Measurements from ENCODE around the gene EHD2. TPM values are rescaled to one million over a fixed set of nuclear protein-coding genes. Genes with fewer than 3 reads are reported as not detected.
"Not testable (repeated sequence)": the region's sequence is repeated elsewhere in the genome, so short reads cannot be mapped to it uniquely, and the experiment has no call there.

EHD2 gene
- polyA plus RNA-seq, 3 donors = not detected

DNA sequence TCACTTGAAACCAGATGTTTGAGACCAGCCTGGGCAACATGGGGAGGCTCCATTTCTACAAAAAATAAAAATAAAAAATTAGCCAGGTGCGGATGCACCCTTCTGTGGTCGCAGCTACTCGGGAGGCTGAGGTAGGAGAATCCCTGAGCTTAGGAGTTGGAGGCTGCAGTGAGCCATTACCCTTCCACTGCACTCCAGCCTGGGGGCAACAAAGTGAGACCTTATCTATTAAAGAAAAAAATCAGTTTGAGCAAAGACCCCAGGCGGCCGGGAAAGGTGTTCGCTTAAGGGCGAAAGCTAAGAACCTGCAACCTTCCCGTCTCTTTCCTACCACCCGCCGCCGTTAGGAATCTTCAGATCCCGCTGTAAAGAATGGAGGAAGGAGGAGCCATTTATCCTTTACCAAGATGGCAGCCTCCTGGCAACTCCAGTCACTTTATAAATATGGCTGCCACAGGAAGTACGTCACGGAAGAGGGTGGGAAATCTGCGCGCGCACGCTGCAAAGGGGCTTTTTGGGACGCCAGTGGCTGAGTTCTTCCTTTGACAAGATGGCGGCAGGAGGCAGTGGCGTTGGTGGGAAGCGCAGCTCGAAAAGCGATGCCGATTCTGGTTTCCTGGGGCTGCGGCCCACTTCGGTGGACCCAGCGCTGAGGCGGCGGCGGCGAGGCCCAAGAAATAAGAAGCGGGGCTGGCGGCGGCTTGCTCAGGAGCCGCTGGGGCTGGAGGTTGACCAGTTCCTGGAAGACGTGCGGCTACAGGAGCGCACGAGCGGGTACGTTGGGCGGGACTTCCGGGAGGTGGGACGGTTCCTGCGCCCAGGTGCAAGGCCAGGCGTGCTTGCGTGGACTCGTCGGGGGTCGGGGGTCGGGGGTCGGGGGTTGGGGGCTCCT is 32.0 kb downstream of the EHD2 start, which contains the start of gene NOP53:
TSS of gene NOP53 (plus strand) at position 537 of the 892 bp plus-strand sequence. CDS start at position 551, 14 bp downstream.
- Histone ChIP-seq H4K20me1 (ENCODE audit: insufficient read depth, low read length) (peaks cover 32% of the 10 kb centered on the region), H3K36me3 (replicated peaks in 1 of 2; ENCODE audit: control insufficient read depth in 1 of 2, insufficient read depth in 2 of 2, low read length in 2 of 2) (peaks cover 20 to 36% of the 10 kb centered on the region in 2 donors), H3K4me2 (replicated peaks; ENCODE audit: extremely low read depth, low read length, poor library complexity, severe bottlenecking) (peak within 1 kb of the TSS; percentile 72), H3K79me2 (ENCODE audit: insufficient read depth, low read length) (peaks cover 44% of the 10 kb centered on the region), H3K27me3 (ENCODE audit: control insufficient read depth in 2 of 2, insufficient read depth in 2 of 2, low read length in 2 of 2) (no peaks in the 10 kb centered on the region), H3K9ac (ENCODE audit: insufficient read depth, low read length, poor library complexity, severe bottlenecking) (peak within 1 kb of the TSS; percentile 96), H3K4me1 (ENCODE audit: control insufficient read depth in 1 of 2, insufficient read depth in 2 of 2, low read length in 2 of 2) (peaks cover 34 to 46% of the 10 kb centered on the region in 2 donors), H3K4me3 (replicated peaks in 1 of 3; ENCODE audit: low read depth in 2 of 3, low read length in 3 of 3) (peak within 1 kb of the TSS; percentile 72 to 85 (median 82)), H2AFZ (ENCODE audit: insufficient read depth, low read depth, low read length, poor library complexity, severe bottlenecking) (peak within 1 kb of the TSS; percentile 85), H3K9me3 (replicated peaks in 1 of 2; ENCODE audit: control insufficient read depth in 1 of 2, insufficient read depth in 1 of 2, low read length in 2 of 2) (no peaks in the 10 kb centered on the region), H3K27ac (ENCODE audit: low read depth in 1 of 2, low read length in 2 of 2) (peak within 1 kb of the TSS; percentile 81 to 94)
- DNase-seq = peak; percentile 95 to 97 (median 96)
- TF ChIP-seq, protein P1, sequence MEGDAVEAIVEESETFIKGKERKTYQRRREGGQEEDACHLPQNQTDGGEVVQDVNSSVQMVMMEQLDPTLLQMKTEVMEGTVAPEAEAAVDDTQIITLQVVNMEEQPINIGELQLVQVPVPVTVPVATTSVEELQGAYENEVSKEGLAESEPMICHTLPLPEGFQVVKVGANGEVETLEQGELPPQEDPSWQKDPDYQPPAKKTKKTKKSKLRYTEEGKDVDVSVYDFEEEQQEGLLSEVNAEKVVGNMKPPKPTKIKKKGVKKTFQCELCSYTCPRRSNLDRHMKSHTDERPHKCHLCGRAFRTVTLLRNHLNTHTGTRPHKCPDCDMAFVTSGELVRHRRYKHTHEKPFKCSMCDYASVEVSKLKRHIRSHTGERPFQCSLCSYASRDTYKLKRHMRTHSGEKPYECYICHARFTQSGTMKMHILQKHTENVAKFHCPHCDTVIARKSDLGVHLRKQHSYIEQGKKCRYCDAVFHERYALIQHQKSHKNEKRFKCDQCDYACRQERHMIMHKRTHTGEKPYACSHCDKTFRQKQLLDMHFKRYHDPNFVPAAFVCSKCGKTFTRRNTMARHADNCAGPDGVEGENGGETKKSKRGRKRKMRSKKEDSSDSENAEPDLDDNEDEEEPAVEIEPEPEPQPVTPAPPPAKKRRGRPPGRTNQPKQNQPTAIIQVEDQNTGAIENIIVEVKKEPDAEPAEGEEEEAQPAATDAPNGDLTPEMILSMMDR (IDR thresholded peaks at IDR 0.05) = no peak
- Mint-ChIP-seq H3K4me1 (peaks cover 33% of the 10 kb centered on the region), H3K27me3 (ENCODE audit: low read depth in 3 of 3) (peaks cover 3 to 7% (median 4%) of the 10 kb centered on the region in 3 donors), H3K9me3 (peaks cover 0 to 2% (median 0%) of the 10 kb centered on the region in 7 donors), H3K4me3 (peak within 1 kb of the TSS; percentile 94 to 96), H3K27ac (peak within 1 kb of the TSS; percentile 95 to 100 (median 99)), H3K36me3 (peaks cover 23 to 36% of the 10 kb centered on the region in 2 donors)
- 2% methylated on average over 34 of the region's 53 CpGs for WGBS (ENCODE audit: insufficient coverage)
- intact Hi-C loops (cut with micrococcal nuclease) = loop anchor here in 1 of 2 donors (10.0 kb wide), 2 partner anchors 230 to 470 kb away; partner anchors contain the start of genes INAFM1 and NAPA

DNA sequence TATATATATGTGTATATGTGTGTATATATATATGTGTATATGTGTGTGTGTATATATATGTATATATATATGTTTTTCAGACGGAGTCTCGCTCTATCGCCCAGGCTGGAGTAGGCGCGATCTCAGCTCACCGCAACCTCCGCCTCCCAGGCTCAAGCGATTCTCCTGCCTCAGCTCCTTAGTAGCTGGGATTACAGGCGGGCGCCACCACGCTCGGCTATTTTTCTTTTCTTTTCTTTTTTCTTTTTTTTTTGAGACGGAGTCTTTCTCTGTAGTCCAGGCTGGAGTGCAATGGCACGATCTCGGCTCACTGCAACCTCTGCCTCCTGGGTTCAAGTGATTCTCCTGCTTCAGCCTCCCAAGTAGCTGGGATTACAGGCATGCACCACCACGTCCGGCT is 32.9 kb downstream of the EHD2 start:
- DNase-seq, H3K9me3 Mint-ChIP-seq: not testable (repeated sequence)
- WGBS (ENCODE audit: insufficient coverage) = 84% methylated on average over 9 of the region's 17 CpGs

More for the DNA sequence above, 32.9 kb downstream of the EHD2 start:
- Histone ChIP-seq H3K4me1 (ENCODE audit: control insufficient read depth in 1 of 2, insufficient read depth in 2 of 2, low read length in 2 of 2) (peaks cover 34 to 46% of the 10 kb centered on the region in 2 donors), H3K4me3 (replicated peaks in 1 of 3; ENCODE audit: low read depth in 2 of 3, low read length in 3 of 3) (peak overlapping the region; percentile 72 to 85 (median 82)), H3K36me3 (replicated peaks in 1 of 2; ENCODE audit: control insufficient read depth in 1 of 2, insufficient read depth in 2 of 2, low read length in 2 of 2) (peaks cover 29 to 44% of the 10 kb centered on the region in 2 donors), H3K4me2 (replicated peaks; ENCODE audit: extremely low read depth, low read length, poor library complexity, severe bottlenecking) (peak overlapping the region; percentile 72), H3K27ac (ENCODE audit: low read depth in 1 of 2, low read length in 2 of 2) (peak overlapping the region in 1 of 2 donors; percentile 94), H3K79me2 (ENCODE audit: insufficient read depth, low read length) (peaks cover 47% of the 10 kb centered on the region), H4K20me1 (ENCODE audit: insufficient read depth, low read length) (peaks cover 41% of the 10 kb centered on the region)
- not testable (repeated sequence) for H2AFZ ChIP-seq (ENCODE audit: insufficient read depth, low read depth, low read length, poor library complexity, severe bottlenecking); H3K27me3 ChIP-seq (ENCODE audit: control insufficient read depth in 2 of 2, insufficient read depth in 2 of 2, low read length in 2 of 2); H3K27me3 Mint-ChIP-seq (ENCODE audit: low read depth in 3 of 3); H3K9ac ChIP-seq (ENCODE audit: insufficient read depth, low read length, poor library complexity, severe bottlenecking); H3K9me3 ChIP-seq (replicated peaks in 1 of 2; ENCODE audit: control insufficient read depth in 1 of 2, insufficient read depth in 1 of 2, low read length in 2 of 2)
- Mint-ChIP-seq H3K4me3 (peak overlapping the region; percentile 94 to 96), H3K36me3 (peaks cover 30 to 43% of the 10 kb centered on the region in 2 donors), H3K27ac (peak overlapping the region in 5 of 7 donors; percentile 21 to 100 (median 97)), H3K4me1 (peaks cover 33% of the 10 kb centered on the region)
- intact Hi-C loops (cut with micrococcal nuclease) = loop anchor here in 1 of 2 donors (10.0 kb wide), 2 partner anchors 231 to 471 kb away; partner anchors contain the start of genes INAFM1 and NAPA
